ENCODE measurements around the gene P2RY6.

P2RY6 gene

DNA sequence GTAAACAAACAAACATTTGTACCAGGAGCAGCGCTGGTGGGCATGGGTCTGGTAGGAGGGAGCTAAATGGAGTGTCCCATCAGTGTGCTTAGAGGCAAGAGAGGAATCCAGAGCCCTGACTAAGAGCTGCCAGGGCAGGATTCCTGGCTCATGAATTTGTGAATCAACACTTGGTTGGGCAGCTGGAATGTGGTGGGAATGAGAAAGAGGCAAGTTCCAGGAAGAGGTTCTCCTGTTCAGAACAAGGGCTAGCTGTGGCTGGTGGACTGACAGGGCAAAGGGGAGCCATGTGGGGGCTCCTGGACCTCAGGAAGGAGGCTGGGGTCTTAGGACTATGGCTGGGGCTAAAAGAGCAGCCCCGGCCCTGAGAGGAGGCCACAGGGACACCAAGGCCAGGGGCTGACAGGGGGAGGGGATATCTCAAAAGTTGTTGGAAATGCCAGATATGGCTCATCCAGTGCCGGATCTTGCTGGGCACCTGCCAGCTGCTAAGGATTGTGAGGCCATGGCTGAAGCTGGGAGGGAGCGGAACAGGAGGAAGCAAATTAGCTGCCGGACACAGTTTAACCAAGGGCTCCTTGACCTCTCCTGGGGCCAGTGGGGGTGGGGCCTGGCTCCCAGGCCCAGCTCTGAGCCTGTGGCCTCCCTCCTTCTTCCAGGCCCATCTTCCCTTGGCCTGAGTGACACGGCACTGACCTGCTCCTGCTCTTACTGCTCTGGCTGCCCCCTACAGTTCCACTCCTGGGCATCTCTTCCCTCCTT is 14.6 kb upstream of the P2RY6 start:
- H3K27ac ChIP-seq, result no peak overlapping the region
- no peak for TF ChIP-seq ZFX (IDR thresholded peaks at IDR 0.05)
- TF ChIP-seq, protein P1, sequence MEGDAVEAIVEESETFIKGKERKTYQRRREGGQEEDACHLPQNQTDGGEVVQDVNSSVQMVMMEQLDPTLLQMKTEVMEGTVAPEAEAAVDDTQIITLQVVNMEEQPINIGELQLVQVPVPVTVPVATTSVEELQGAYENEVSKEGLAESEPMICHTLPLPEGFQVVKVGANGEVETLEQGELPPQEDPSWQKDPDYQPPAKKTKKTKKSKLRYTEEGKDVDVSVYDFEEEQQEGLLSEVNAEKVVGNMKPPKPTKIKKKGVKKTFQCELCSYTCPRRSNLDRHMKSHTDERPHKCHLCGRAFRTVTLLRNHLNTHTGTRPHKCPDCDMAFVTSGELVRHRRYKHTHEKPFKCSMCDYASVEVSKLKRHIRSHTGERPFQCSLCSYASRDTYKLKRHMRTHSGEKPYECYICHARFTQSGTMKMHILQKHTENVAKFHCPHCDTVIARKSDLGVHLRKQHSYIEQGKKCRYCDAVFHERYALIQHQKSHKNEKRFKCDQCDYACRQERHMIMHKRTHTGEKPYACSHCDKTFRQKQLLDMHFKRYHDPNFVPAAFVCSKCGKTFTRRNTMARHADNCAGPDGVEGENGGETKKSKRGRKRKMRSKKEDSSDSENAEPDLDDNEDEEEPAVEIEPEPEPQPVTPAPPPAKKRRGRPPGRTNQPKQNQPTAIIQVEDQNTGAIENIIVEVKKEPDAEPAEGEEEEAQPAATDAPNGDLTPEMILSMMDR (conservative IDR thresholded peaks at IDR 0.05), result no peak

DNA sequence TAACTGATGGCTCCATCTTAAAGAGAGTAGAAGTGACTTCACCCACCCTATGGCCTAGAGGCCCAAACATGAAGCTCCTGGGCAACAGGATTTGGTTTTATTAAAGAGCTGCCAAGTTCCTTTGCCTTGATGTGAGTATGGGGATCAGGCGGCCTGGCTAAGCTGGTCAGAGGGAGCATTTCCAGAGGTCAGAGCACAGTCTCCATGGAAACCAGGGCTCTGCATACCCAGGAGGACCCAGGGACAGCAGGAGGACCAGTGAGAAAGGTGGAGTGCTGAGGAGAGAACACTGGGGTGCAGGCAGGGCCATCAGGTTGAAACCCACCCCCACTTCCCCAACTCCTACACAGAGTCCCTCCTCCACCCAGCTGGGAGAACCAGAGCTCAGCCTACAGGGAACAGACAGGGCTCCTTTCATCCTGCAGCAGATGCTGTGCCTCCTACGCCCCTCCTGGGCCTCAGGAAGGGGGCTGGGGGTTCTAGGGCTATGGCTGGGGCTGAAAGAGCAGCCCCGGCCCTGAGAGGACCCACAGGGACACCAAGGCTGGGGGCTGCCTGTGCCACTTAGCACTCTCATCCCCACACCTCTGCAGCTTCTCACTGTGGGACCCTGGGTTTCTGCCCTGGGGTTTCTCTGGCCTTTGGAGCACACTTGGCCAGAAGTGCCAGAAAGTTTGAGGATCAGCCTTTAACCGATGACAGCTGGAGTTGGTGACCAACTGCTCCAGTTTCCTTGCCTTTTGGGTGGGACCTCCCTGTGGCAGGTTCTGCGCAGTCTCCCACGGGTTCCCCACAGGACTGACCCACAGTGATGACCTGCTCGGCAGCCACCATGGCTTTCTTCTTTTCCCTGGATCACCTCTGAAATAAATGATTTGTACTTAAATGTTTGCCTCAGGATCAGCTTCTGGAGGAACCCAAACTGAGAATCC is 13.8 kb upstream of the P2RY6 start:
- H3K27ac ChIP-seq, result no peak overlapping the region
- TF ChIP-seq, protein P1 (conservative IDR thresholded peaks at IDR 0.05), result no peak
- TF ChIP-seq ZFX (IDR thresholded peaks at IDR 0.05), result no peak

DNA sequence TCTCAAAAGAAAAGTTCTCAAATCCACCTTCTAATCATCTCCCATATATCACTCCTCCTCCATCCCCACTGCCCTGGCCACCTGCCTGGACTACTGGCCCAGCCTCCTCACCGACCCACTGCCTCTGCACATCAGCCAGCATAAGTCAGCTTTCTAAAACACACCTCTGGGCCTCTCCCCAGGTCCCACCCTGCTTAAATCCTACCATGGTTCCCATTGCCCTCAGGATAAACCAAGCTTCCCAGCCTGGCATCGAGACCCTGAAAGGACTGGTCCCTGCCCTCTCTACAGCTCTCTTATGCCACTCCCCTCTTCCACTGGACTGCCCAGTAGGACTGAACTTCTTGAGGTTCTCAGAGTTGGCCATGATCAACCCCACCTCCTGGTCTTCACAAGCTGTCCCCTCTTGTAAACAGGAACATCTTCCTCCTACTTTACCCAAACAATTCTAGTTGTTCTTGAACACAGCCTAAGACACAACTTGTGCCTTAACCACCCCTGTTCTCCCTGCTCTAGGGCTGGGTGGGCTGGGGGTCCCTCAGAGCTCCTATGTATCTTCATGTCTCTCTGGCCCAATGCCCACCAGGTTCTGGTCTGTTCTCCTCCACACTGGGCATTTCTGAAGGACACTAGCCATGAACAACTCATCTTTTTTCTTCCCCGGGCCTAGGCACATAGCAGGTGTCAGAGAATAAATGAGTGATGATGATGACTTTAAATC is 12.6 kb upstream of the P2RY6 start:
- H3K27ac ChIP-seq, result no peak overlapping the region
- TF ChIP-seq, protein P1 (conservative IDR thresholded peaks at IDR 0.05), result no peak
- no peak for TF ChIP-seq ZFX (IDR thresholded peaks at IDR 0.05)

DNA sequence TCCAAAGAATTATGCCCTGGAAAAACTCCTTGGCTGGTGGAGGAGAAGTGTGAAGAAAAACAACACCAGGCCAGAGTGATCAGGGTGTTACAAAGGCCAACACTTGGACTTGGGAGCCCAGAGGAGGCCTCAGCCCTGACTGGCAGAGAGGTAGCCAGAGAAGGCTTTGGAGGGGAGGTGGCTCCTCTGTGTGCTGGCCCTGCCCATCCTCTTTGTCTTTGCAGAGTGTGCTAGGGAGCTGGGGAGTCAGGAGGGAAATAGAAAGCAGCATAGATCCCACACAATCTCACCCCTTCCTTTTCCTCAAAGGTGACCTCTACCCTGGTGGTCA is 12.0 kb upstream of the P2RY6 start:
- H3K27ac ChIP-seq, result no peak overlapping the region
- TF ChIP-seq, protein P1 (conservative IDR thresholded peaks at IDR 0.05), result no peak
- TF ChIP-seq ZFX (IDR thresholded peaks at IDR 0.05), result no peak

DNA sequence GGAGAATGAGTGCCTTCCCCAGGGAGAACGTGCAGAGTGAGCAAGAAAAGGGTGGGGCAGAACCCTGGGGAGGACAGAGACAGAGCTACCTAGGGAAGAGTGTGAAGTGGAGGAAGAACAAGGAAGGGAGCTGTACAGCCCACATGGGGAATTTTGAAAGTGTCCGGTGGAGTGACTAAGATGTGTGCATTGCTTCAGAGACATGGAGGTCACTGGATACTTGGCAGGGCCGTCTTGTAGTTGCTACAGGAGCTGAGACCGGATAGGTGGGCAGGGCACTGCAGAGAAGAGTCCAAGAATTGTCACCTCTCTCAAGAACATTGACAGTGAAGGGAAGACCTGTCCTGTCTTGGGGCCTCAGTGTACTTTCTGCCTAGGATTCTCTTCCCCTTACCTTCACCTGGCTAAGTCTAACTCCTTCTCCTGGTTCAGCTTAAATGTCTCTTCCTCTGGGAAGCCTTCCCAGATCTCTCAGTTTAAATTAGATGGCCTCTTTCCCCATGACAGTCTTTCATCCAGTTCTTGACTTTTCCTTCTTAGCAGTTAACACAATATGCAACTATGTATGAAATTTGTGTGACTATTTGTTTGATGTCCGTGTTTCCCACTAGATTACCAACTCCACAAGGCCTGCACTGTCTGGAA is 9.2 kb upstream of the P2RY6 start:
- no peak for TF ChIP-seq ZFX (IDR thresholded peaks at IDR 0.05)
- TF ChIP-seq, protein P1 (conservative IDR thresholded peaks at IDR 0.05), result no peak
- H3K27ac ChIP-seq, result no peak overlapping the region

DNA sequence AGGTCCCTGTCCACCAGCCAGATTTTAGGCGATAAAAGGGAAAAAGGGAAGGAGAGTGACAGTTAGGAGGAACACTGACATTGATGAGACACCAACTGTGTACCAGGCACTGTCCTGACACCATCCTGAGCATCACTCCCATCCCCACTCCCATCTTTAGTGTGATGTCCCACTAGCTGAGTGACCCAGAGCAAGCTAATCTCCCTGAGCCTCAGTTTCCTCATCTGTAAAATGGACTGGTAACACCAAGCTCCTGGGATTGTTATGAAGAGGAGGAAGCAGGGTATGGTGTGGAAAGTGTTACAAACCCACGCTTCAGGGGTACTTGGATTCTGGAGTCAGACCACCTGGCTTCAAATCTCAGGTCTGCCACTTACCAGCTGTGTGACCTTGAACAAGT is 8.5 kb upstream of the P2RY6 start:
- no peak overlapping the region for H3K27ac ChIP-seq
- no peak for TF ChIP-seq ZFX (IDR thresholded peaks at IDR 0.05)
- TF ChIP-seq, protein P1 (conservative IDR thresholded peaks at IDR 0.05), result no peak
